Stomach (tissue), 9 donors: ENCODE measurements around the gene WDR93. TPM values are rescaled to one million over a fixed set of nuclear protein-coding genes. Genes with fewer than 3 reads are reported as not detected.

Experiments
- DNase-seq, 2 donors: peaks; one replicate each; pipeline versions ENCODE4 v3.0.0 to v3.0.0-alpha.2; 2013 to 2019
- H3K27ac ChIP-seq, 5 donors: fragments of 200-600 bp in 4 of 5; sonication (generic) in 4 of 5; one replicate each; pipeline ENCODE4 v1.5.1; 2013 to 2019; ENCODE audit warnings: mild to moderate bottlenecking in 1 of 5, moderate library complexity in 1 of 5
- H3K27me3 ChIP-seq, 3 donors: fragments of 200-600 bp; sonication (generic); one replicate each; pipeline ENCODE4 v1.5.1; 2017 to 2019; ENCODE audit warnings: mixed run types in 1 of 3
- H3K36me3 ChIP-seq, 4 donors: fragments of 200-600 bp; sonication (generic); 1 replicate in 3 of 4; 2 replicates in 1 of 4; pipeline ENCODE4 v1.5.1; 2016 to 2019
- H3K4me1 ChIP-seq, 4 donors: fragments of 200-600 bp; sonication (generic); one replicate each; pipeline ENCODE4 v1.5.1; 2016 to 2019
- H3K4me3 ChIP-seq, 4 donors: fragments of 200-600 bp; sonication (generic) in 3 of 4; one replicate each; pipeline ENCODE4 v1.5.1; 2016 to 2019; ENCODE audit warnings: mild to moderate bottlenecking in 1 of 4
- H3K9me3 ChIP-seq, 4 donors: fragments of 200-600 bp; sonication (generic); one replicate each; pipeline ENCODE4 v1.5.1; 2016 to 2019
- EP300 ChIP-seq: sonication (generic); formaldehyde crosslinking; IDR thresholded peaks from one replicate; pipeline ENCODE4 v1.6.1; 2017; ENCODE audit warnings: antibody characterized with exemption
- POLR2A ChIP-seq, 4 donors: fragments of 450-650 bp; IDR thresholded peaks; one replicate each; pipeline ENCODE4 v1.6.1; 2016; ENCODE audit warnings: antibody characterized with exemption in 4 of 4, control low read depth in 2 of 4, mild to moderate bottlenecking in 1 of 4, moderate library complexity in 1 of 4
- POLR2AphosphoS5 ChIP-seq, 3 donors: sonication (generic); formaldehyde crosslinking; IDR thresholded peaks; one replicate each; pipeline ENCODE4 v1.6.1; 2016; ENCODE audit warnings: antibody characterized with exemption in 3 of 3
- WGBS, 5 donors: extraction: QIAGEN DNeasy Blood & Tissue Kit in 3 of 5; methylation state at CpG; one replicate each; pipeline versions ENCODE4 v1.1.5 to v1.1.7; 2013 to 2018; 5-methylcytosine and 5-hydroxymethylcytosine counted together
- intact Hi-C: fragments of 100-400 bp; cut with DNase I; formaldehyde crosslinking; loops from one replicate; pipeline ENCODE4 v1.15.1; 2023; ENCODE audit warnings: low total_unique reads
- polyA plus RNA-seq, 3 donors: library from polyadenylated mRNA; stranded (reverse); fragments of 200-250 nt; gene quantifications; one replicate each; pipeline ENCODE4 v1.2.3, GENCODE V29; 2013
- total RNA-seq, 5 donors: library from RNA; depleted of rRNA; stranded (reverse); fragments of >200 nt; gene quantifications; one replicate each; pipeline versions ENCODE4 v1.1.0 to v1.2.3, GENCODE V29; 2014 to 2016
- TF ChIP-seq, protein P1 (sequence below), 7 experiments: fragments of 450-650 bp in 4 of 7; fragments of 200-600 bp in 3 of 7; sonication (generic) in 3 of 7; IDR thresholded peaks; one replicate each; pipeline ENCODE4 v1.5.1; 2016 to 2019; ENCODE audit warnings: antibody characterized with exemption in 7 of 7, control low read depth in 2 of 7, mild to moderate bottlenecking in 1 of 7
- donor health status: healthy with polysubstance abuse.
- donor health status: Bipolar disorder and iron deficiency.
- donor health status: healthy.

Gene WDR93
- total and polyA plus RNA-seq, 8 donors: 0.10 TPM; not detected in 7

DNA sequence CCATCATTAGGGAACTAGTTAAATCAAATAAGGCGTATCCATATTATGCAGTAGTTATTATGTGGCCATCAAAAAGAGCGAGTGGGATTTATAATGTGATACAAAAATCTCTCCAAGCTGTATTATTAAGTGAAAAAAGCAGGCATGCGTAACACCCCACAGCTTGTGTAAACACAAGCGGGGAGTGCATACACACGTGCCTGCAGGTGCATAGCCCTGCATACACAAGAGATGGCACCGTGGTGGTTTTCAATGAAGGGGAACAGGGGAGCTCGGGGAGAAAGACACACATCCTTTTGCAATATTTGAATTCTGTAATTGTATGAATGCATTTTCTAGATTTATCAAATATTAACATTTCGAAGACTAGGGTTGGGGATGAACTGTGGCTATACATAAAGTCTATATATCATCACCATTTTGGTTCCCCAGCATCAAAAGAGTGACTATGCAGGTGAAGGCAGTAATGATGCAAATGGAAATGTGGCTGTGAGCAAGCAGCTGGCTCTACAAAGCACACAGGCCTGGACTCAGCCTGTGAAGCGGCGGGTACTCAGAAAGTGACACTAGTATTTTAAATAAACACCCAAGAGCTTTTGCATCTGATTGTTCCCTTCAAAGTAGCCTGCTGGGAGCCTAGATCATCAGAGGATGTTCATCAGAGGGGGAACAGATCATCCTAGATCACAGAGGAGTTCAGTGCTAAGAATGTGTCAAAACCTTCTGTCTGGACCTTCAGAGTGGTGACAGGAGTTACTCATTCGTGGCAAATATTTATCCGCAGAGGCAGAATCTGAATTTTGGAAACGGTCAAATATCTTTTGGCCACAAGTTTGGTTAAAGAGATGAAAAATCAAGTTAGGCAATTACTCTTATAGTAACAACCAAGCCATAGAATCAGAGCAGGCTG lies 25.9 kb upstream of the WDR93 start:
- 77 to 79% (median 77%) methylated on average over 13 of the region's 13 CpGs for WGBS, 5 donors
- peak overlapping the region; percentile 43 to 51 (median 46) for H3K4me3 ChIP-seq
- H3K27ac ChIP-seq: peak overlapping the region in 4 of 5 donors; percentile 76 to 89 (median 80)
- no peaks in the 10 kb centered on the region for H3K9me3 ChIP-seq
- DNase-seq: no peak
- H3K27me3 ChIP-seq: peaks cover 0 to 9% (median 0%) of the 10 kb centered on the region in 3 donors
- H3K36me3 ChIP-seq: no peaks in the 10 kb centered on the region
- H3K4me1 ChIP-seq: peaks cover 13 to 30% (median 22%) of the 10 kb centered on the region in 4 donors
- TF ChIP-seq EP300 (no peak), POLR2A (IDR thresholded peaks at IDR 0.05) (no peak), POLR2AphosphoS5 (IDR thresholded peaks at IDR 0.05) (no peak)
- TF ChIP-seq, protein P1, sequence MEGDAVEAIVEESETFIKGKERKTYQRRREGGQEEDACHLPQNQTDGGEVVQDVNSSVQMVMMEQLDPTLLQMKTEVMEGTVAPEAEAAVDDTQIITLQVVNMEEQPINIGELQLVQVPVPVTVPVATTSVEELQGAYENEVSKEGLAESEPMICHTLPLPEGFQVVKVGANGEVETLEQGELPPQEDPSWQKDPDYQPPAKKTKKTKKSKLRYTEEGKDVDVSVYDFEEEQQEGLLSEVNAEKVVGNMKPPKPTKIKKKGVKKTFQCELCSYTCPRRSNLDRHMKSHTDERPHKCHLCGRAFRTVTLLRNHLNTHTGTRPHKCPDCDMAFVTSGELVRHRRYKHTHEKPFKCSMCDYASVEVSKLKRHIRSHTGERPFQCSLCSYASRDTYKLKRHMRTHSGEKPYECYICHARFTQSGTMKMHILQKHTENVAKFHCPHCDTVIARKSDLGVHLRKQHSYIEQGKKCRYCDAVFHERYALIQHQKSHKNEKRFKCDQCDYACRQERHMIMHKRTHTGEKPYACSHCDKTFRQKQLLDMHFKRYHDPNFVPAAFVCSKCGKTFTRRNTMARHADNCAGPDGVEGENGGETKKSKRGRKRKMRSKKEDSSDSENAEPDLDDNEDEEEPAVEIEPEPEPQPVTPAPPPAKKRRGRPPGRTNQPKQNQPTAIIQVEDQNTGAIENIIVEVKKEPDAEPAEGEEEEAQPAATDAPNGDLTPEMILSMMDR (IDR thresholded peaks at IDR 0.05): no peak
- intact Hi-C loops: no loop called here

DNA sequence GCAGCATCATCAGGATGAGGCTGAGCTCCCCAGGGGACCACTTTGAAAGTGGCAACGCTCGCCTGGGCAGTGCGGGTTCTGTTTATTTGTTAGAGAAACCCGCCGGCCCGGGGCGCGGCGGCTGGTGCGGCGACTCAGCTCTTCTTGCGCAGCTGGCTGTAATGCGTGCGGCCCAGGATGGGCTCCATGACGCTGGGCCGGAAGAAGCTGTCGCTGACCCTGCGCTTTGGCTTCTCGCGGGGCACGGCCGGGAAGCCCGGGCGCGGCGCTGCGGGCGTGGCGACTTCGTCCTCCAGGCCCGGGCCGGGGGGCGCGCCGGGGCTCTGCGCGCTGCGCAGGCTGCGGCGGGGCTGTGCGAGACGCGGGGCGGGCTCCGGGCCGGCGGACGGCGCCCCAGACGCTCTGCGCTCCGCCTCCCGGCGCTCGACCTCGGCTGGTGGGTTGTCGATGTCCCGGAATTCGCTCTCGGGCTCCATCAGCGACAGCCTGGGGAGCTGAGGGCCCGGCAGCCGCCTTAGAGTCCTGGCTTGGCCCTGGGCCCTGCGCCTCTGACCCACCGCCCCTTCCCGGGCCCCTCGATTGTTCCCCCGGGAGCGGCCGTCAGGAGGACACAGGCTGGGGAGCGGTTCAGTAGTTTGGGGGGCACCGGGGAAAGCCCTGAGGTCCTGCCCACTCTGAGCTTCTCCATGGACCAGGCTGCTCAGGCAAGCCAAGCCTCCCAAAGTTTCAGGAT lies 25.0 kb upstream of the WDR93 start:
- no peak for TF ChIP-seq POLR2AphosphoS5 (IDR thresholded peaks at IDR 0.05)
- TF ChIP-seq, protein P1 (IDR thresholded peaks at IDR 0.05): no peak
- TF ChIP-seq POLR2A (IDR thresholded peaks at IDR 0.05): no peak
- TF ChIP-seq EP300: no peak
- intact Hi-C loops: no loop called here
- peak; percentile 57 to 89 for DNase-seq
- H3K4me3 ChIP-seq: peak overlapping the region; percentile 43 to 51 (median 46)
- WGBS, 5 donors: 1 to 4% (median 4%) methylated on average over 23 to 72 of the region's 72 CpGs
- peaks cover 13 to 30% (median 22%) of the 10 kb centered on the region in 4 donors for H3K4me1 ChIP-seq
- no peaks in the 10 kb centered on the region for H3K9me3 ChIP-seq
- H3K27ac ChIP-seq: peak overlapping the region; percentile 67 to 89 (median 78)
- H3K36me3 ChIP-seq: no peaks in the 10 kb centered on the region
- peaks cover 0 to 9% (median 0%) of the 10 kb centered on the region in 3 donors for H3K27me3 ChIP-seq

DNA sequence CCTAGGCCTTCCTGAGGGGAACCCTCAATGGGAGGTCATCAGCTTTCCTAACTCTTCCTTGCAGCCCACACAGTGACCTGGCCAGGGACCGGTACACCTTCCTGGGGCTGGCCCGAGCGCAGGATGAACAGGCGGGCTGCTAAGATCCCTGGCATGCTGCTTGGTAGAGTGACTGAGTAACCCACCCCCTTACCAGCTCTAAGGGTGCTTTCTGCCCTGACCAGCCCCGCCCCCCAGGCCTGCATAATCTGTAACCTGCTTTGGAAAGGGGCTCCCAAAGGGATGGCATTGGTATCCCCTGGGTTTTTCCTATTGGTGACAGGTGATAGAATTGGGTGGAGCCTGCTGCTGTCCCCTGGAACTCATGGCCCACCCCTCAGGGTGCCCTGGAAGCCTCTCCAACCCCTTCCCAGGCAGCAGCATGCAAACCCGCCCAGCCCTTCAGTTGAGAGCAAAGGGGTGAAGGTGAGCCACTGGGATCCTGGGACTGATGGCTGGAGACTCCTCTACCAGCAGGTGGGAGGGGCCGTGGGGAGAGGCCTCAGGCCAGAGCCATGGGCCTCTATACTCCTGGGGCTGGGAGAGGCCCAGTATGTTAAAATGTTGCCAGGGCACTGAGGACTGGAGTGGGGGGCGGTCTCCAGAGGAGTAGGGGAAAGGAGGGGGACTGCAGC lies 24.3 kb upstream of the WDR93 start:
- Histone ChIP-seq H3K4me1 (peaks cover 13 to 30% (median 22%) of the 10 kb centered on the region in 4 donors), H3K4me3 (peak overlapping the region in 3 of 4 donors; percentile 44 to 51 (median 47)), H3K36me3 (no peaks in the 10 kb centered on the region), H3K27me3 (peaks cover 0 to 9% (median 0%) of the 10 kb centered on the region in 3 donors), H3K9me3 (no peaks in the 10 kb centered on the region), H3K27ac (peak overlapping the region in 4 of 5 donors; percentile 76 to 89 (median 80))
- intact Hi-C loops: no loop called here
- TF ChIP-seq POLR2A (IDR thresholded peaks at IDR 0.05) (no peak), EP300 (no peak), POLR2AphosphoS5 (IDR thresholded peaks at IDR 0.05) (no peak)
- TF ChIP-seq, protein P1 (IDR thresholded peaks at IDR 0.05): no peak
- 90 to 95% (median 94%) methylated on average over 7 to 8 of the region's 8 CpGs for WGBS, 5 donors
- DNase-seq: no peak
